GM19193 (cell line): ENCODE measurements around the gene DOCK9.

ENCODE experiments used
- POLR2A ChIP-seq: IDR thresholded peaks from 4 replicates; pipeline ENCODE4 v1.6.1; 2011; ENCODE audit not compliant: insufficient read depth, insufficient read length; ENCODE audit errors: extremely low read depth

DOCK9 gene

GRCh38 chr13:98778749-98779148 is 199.1 kb downstream of the DOCK9 start:
- no peak for TF ChIP-seq POLR2A

- TF ChIP-seq POLR2A = no peak
These were observed 201.2 kb downstream of the DOCK9 start for GRCh38 chr13:98776644-98777043.

- TF ChIP-seq POLR2A = no peak
These were observed 201.8 kb downstream of the DOCK9 start for GRCh38 chr13:98775844-98776598.

- TF ChIP-seq POLR2A = no peak
These were observed 202.5 kb downstream of the DOCK9 start for GRCh38 chr13:98775386-98775785.

GRCh38 chr13:98774776-98775175 is 203.1 kb downstream of the DOCK9 start:
- no peak for TF ChIP-seq POLR2A

- no peak for TF ChIP-seq POLR2A
These were observed 203.9 kb downstream of the DOCK9 start for GRCh38 chr13:98773921-98774320.

- TF ChIP-seq POLR2A = no peak
These were observed 204.9 kb downstream of the DOCK9 start for GRCh38 chr13:98772794-98773452.

- TF ChIP-seq POLR2A = no peak
These were observed 205.8 kb downstream of the DOCK9 start for GRCh38 chr13:98771838-98772611.

GRCh38 chr13:98769736-98770135 is 208.1 kb downstream of the DOCK9 start:
- TF ChIP-seq POLR2A = no peak

- TF ChIP-seq POLR2A = no peak
These were observed 209.3 kb downstream of the DOCK9 start for GRCh38 chr13:98768522-98768921.

- TF ChIP-seq POLR2A = no peak
These were observed 211.2 kb downstream of the DOCK9 start for GRCh38 chr13:98766697-98767096.

- TF ChIP-seq POLR2A = no peak
These were observed 211.8 kb downstream of the DOCK9 start for GRCh38 chr13:98765996-98766519.

GRCh38 chr13:98761986-98762616 is 215.8 kb downstream of the DOCK9 start:
- TF ChIP-seq POLR2A = no peak

GRCh38 chr13:98761126-98761985 is 216.5 kb downstream of the DOCK9 start:
- no peak for TF ChIP-seq POLR2A

GRCh38 chr13:98755729-98756128 is 222.1 kb downstream of the DOCK9 start:
- TF ChIP-seq POLR2A = no peak

- TF ChIP-seq POLR2A = no peak
These were observed 222.7 kb downstream of the DOCK9 start for GRCh38 chr13:98755116-98755515.
